D721Med (cell line): ENCODE results near the gene KCNJ1.

ENCODE experiments used
- DNase-seq: peaks from one replicate; pipeline ENCODE4 v3.0.0; 2011; ENCODE audit warnings: low spot score; ENCODE audit not compliant: insufficient read length
- FAIRE-seq: peaks from 2 replicates; lab custom pipeline; 2011; peaks lifted over from hg19 to GRCh38; lab: Jason Lieb, UNC
- CTCF ChIP-seq: IDR thresholded peaks from 2 replicates; pipeline ENCODE4 v1.5.1; 2012; ENCODE audit warnings: mild to moderate bottlenecking, control low read depth; ENCODE audit not compliant: insufficient read depth; ENCODE audit errors: missing control alignments

KCNJ1 gene

DNA sequence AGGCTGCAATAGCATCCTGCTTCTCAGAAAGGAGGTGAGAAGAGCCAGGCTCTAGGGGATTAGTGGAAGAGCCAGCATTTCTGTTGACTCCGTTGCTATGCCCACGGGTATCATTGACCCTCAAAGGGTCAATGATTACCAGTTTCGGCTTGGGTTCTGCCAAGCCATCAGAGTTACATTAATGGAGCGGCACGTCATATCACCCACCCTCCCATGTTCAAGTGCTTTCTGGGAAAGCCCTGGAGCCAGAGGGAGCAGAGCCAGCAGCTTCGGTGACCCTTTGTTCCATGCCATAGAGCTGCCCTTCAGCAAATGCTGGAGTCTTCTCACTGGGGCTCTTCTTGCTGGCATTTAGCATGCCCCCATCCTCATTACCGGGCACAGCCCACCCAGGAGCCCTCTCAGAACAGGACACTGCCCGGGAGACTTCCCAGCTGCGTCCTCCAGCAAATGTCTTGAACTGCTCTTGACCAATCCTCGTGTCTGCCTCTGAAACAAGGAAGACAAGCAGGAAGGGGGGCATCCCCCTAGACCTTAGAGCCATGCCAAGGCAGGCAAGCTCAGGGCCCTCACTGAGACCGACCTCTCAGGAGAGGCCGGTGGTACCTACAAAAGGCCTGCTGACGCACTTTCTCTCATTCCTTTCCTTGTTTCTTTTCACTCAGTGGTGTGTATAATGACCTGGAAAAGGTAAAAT is 14.6 kb downstream of the KCNJ1 start:
- FAIRE-seq (no peak), DNase-seq (no peak)
- no peak for TF ChIP-seq CTCF

GRCh38 chr11:128848815-128849455 is 18.2 kb downstream of the KCNJ1 start:
- peak; percentile 57 for TF ChIP-seq CTCF
- FAIRE-seq (no peak), DNase-seq (no peak)

- TF ChIP-seq CTCF: no peak
- no peak for FAIRE-seq
- DNase-seq: no peak
Observed at GRCh38 chr11:128846985-128847384, 20.1 kb downstream of the KCNJ1 start.

GRCh38 chr11:128845334-128845780 is 21.7 kb downstream of the KCNJ1 start:
- no peak for FAIRE-seq
- TF ChIP-seq CTCF: no peak
- no peak for DNase-seq

DNA sequence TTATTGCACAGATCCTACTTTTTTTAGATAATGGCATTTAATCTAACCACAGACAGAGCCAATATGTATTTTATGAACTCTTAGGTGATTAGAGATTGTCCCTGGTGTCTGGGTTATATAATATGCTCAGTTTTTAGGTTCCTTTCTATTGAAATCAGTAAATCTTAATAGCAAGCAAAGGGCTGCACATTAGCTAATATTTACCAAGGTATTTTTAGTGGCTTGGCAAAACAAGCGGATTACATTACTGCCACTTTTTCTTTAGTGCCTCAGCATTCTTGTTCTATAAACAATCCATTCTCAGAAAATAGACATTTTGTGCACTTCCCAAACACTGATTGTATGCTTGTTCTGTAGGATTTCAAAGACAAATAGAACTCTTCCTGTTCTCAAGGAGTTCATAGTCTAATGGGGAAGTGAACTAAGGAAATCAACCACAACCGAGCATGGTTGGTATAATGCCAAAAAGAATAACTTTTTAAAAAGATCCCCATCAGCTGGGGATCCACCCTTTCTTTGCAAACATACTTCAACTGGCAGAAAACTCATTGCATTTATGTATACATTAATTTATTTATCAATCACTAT is 23.8 kb downstream of the KCNJ1 start:
- FAIRE-seq: no peak
- DNase-seq: no peak
- TF ChIP-seq CTCF: no peak

DNA sequence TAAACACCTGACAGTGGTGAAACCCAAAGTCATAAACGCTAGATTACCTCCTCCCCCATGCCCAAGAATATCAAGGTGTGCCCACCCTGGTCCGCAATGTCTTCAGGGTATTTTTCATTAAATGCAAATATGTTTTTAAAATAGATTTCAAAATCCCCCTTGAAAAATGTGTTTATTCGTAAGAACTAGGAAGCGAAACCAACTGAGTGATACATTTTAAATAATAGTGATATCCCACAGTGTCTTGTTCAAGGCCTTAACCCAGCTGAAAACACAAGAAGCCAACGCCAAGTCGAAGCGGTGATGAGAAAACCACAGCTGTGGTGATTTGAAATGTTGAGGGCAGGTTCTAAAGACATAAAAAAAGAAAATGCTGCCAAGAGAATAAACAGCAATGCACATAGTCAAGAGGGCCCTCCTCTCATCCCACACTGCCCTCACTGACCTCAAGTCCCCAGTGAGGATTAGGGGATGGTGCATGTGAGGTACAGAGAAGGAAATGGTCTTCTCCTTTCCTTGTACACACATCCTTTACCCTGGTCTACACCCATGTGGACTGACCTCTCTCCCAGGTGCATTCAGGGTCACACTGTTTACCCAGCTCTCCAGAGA is 25.5 kb downstream of the KCNJ1 start:
- DNase-seq: no peak
- no peak for TF ChIP-seq CTCF
- FAIRE-seq: no peak
